ENCODE results near the gene HRH3. TPM values are rescaled to one million over a fixed set of nuclear protein-coding genes. Genes with fewer than 3 reads are reported as not detected.

Gene HRH3
- total RNA-seq, 1 donor from 2014 or later = not detected

GRCh38 chr20:62244644-62245108, 24.6 kb upstream of the HRH3 start:
- ATAC-seq (ENCODE audit: low read depth) = no peak
- intact Hi-C loops (cut with micrococcal nuclease) = no loop called here
- Mint-ChIP-seq H3K27ac (no peak overlapping the region), H3K36me3 (ENCODE audit: low read depth) (peaks cover 34% of the 10 kb centered on the region), H3K4me1 (peaks cover 43% of the 10 kb centered on the region), H3K9me3 (no peaks in the 10 kb centered on the region), H3K27me3 (no peaks in the 10 kb centered on the region), H3K4me3 (no peak overlapping the region)
- DNase-seq = no peak
- ChIA-PET POLR2A (interaction anchor here (0.7 kb wide), 1 partner anchor 11 kb away, joined by 4 read pairs; no protein-coding TSS in a partner anchor), CTCF (no interaction called here)
- no peak for TF ChIP-seq CTCF (IDR thresholded peaks at IDR 0.05)

GRCh38 chr20:62243906-62244515, 23.9 kb upstream of the HRH3 start:
- no peak for TF ChIP-seq CTCF (IDR thresholded peaks at IDR 0.05)
- peaks cover 34% of the 10 kb centered on the region for H3K36me3 Mint-ChIP-seq (ENCODE audit: low read depth)
- POLR2A ChIA-PET = no interaction called here
- H3K27me3 Mint-ChIP-seq = no peaks in the 10 kb centered on the region
- no peak overlapping the region for H3K27ac Mint-ChIP-seq
- H3K4me3 Mint-ChIP-seq = no peak overlapping the region
- H3K9me3 Mint-ChIP-seq = no peaks in the 10 kb centered on the region
- no peak for ATAC-seq (ENCODE audit: low read depth)
- DNase-seq = no peak
- CTCF ChIA-PET = no interaction called here
- H3K4me1 Mint-ChIP-seq = peaks cover 45% of the 10 kb centered on the region
- intact Hi-C loops (cut with micrococcal nuclease) = no loop called here

- CTCF ChIA-PET = no interaction called here
- no peak for ATAC-seq (ENCODE audit: low read depth)
- no peak for TF ChIP-seq CTCF (IDR thresholded peaks at IDR 0.05)
- Mint-ChIP-seq H3K27ac (no peak overlapping the region), H3K36me3 (ENCODE audit: low read depth) (peaks cover 34% of the 10 kb centered on the region), H3K4me1 (peaks cover 40% of the 10 kb centered on the region), H3K9me3 (no peaks in the 10 kb centered on the region), H3K4me3 (no peak overlapping the region), H3K27me3 (no peaks in the 10 kb centered on the region)
- no peak for DNase-seq
- POLR2A ChIA-PET = no interaction called here
- intact Hi-C loops (cut with micrococcal nuclease) = no loop called here
Observed at GRCh38 chr20:62243106-62243505, 23.0 kb upstream of the HRH3 start.

GRCh38 chr20:62242176-62242575, 22.1 kb upstream of the HRH3 start:
- H3K27me3 Mint-ChIP-seq = no peaks in the 10 kb centered on the region
- H3K27ac Mint-ChIP-seq = no peak overlapping the region
- H3K4me3 Mint-ChIP-seq = no peak overlapping the region
- no peak for DNase-seq
- TF ChIP-seq CTCF (IDR thresholded peaks at IDR 0.05) = no peak
- H3K36me3 Mint-ChIP-seq (ENCODE audit: low read depth) = peaks cover 34% of the 10 kb centered on the region
- POLR2A ChIA-PET = no interaction called here
- CTCF ChIA-PET = no interaction called here
- ATAC-seq (ENCODE audit: low read depth) = no peak
- peaks cover 43% of the 10 kb centered on the region for H3K4me1 Mint-ChIP-seq
- intact Hi-C loops (cut with micrococcal nuclease) = no loop called here
- no peaks in the 10 kb centered on the region for H3K9me3 Mint-ChIP-seq

GRCh38 chr20:62241506-62241905, 21.4 kb upstream of the HRH3 start:
- DNase-seq (no peak), ATAC-seq (ENCODE audit: low read depth) (no peak)
- intact Hi-C loops (cut with micrococcal nuclease) = no loop called here
- peaks cover 41% of the 10 kb centered on the region for H3K4me1 Mint-ChIP-seq
- ChIA-PET POLR2A (no interaction called here), CTCF (no interaction called here)
- TF ChIP-seq CTCF (IDR thresholded peaks at IDR 0.05) = no peak
- no peaks in the 10 kb centered on the region for H3K9me3 Mint-ChIP-seq
- H3K36me3 Mint-ChIP-seq (ENCODE audit: low read depth) = peaks cover 34% of the 10 kb centered on the region
- no peaks in the 10 kb centered on the region for H3K27me3 Mint-ChIP-seq
- peak overlapping the region; percentile 18 for H3K27ac Mint-ChIP-seq
- no peak overlapping the region for H3K4me3 Mint-ChIP-seq

All from activated B cell treated with CpG ODN at 0.5 μM for 24 hours (primary cell).